IMR-90 (cell line): ENCODE data around the gene ZNF608. TPM values are rescaled to one million over a fixed set of nuclear protein-coding genes. Genes with fewer than 3 reads are reported as not detected.

ENCODE experiments used
- ATAC-seq: fragments of 200-7000 bp; cut with Tn5 transposase; 2 replicates; pipeline ENCODE4 v1.9.1; 2020; ENCODE audit warnings: low read depth, mild to moderate bottlenecking, moderate library complexity
- BruUV-seq: library from RNA; stranded (reverse); fragments of 400-500 nt; replicated peaks from 2 replicates; lab custom pipeline; 2021; lab: Mats Ljungman, UMichigan
- CTCF ChIA-PET: fragments of 300-600 bp; formaldehyde crosslinking; extraction: SDS; loops from one replicate; lab custom pipeline; 2021; ENCODE audit warnings: antibody characterized with exemption; lab: Yijun Ruan, JAX
- POLR2A ChIA-PET: fragments of 300-600 bp; sonication (Branson Sonifier 250); formaldehyde crosslinking; loops from one replicate; lab custom pipeline; 2022; ENCODE audit warnings: antibody characterized with exemption; ENCODE audit not compliant: unreplicated experiment; lab: Charles Lee
- DNase-seq: peaks from one replicate; pipeline ENCODE4 v3.0.0; 2013
- H2AFZ ChIP-seq: replicated peaks from 2 replicates; pipeline ENCODE3; 2013; ENCODE audit warnings: low read length, mild to moderate bottlenecking; ENCODE audit not compliant: poor library complexity
- H2AK5ac ChIP-seq: 2 replicates; pipeline ENCODE4 v1.6.1; 2013; ENCODE audit warnings: low read depth, low read length, inconsistent platforms
- H2AK9ac ChIP-seq: replicated peaks from 2 replicates; pipeline ENCODE3; 2013; ENCODE audit warnings: mild to moderate bottlenecking, low read depth, low read length, moderate library complexity; ENCODE audit not compliant: poor library complexity
- H2BK120ac ChIP-seq: 2 replicates; pipeline ENCODE4 v1.6.1; 2013; ENCODE audit warnings: low read depth, low read length, inconsistent platforms
- H2BK15ac ChIP-seq: 3 replicates; pipeline ENCODE4 v1.6.1; 2013; ENCODE audit warnings: low read depth, low read length, inconsistent platforms
- H2BK20ac ChIP-seq: 2 replicates; pipeline ENCODE4 v1.6.1; 2013; ENCODE audit warnings: low read depth, mild to moderate bottlenecking, inconsistent platforms, low read length, moderate library complexity
- H2BK5ac ChIP-seq: 2 replicates; pipeline ENCODE4 v1.6.1; 2013; ENCODE audit warnings: mild to moderate bottlenecking, low read depth, low read length, inconsistent platforms; ENCODE audit not compliant: poor library complexity, severe bottlenecking
- H3K14ac ChIP-seq: replicated peaks from 2 replicates; pipeline ENCODE4 v1.6.1; 2013; ENCODE audit warnings: low read depth, low read length, inconsistent platforms
- H3K18ac ChIP-seq: 2 replicates; pipeline ENCODE4 v1.6.1; 2013; ENCODE audit warnings: low read depth, low read length, control low read depth
- H3K23ac ChIP-seq: 2 replicates; pipeline ENCODE4 v1.6.1; 2013; ENCODE audit warnings: low read depth, low read length, inconsistent platforms
- H3K27ac ChIP-seq: 2 replicates; pipeline ENCODE4 v1.5.1; 2013; ENCODE audit warnings: mild to moderate bottlenecking, control low read depth, low read length; ENCODE audit not compliant: insufficient read depth
- H3K27me3 ChIP-seq: 2 replicates; pipeline ENCODE4 v1.6.1; 2013; ENCODE audit warnings: low read length; ENCODE audit not compliant: control insufficient read depth, insufficient read depth
- H3K36me3 ChIP-seq: 2 replicates; pipeline ENCODE4 v1.6.1; 2013; ENCODE audit warnings: low read length, mixed read lengths; ENCODE audit not compliant: control insufficient read depth, insufficient read depth
- H3K4ac ChIP-seq: 2 replicates; pipeline ENCODE4 v1.6.1; 2013; ENCODE audit warnings: low read depth, low read length, inconsistent platforms
- H3K4me1 ChIP-seq: 2 replicates; pipeline ENCODE4 v1.6.1; 2013; ENCODE audit warnings: low read length, mixed read lengths; ENCODE audit not compliant: control insufficient read depth, insufficient read depth
- H3K4me2 ChIP-seq: 2 replicates; pipeline ENCODE4 v1.6.1; 2013; ENCODE audit warnings: low read depth, mild to moderate bottlenecking, control low read depth, low read length, moderate library complexity
- H3K4me3 ChIP-seq: 2 replicates; pipeline ENCODE4 v1.5.1; 2013; ENCODE audit warnings: low read depth, mild to moderate bottlenecking, control low read depth, low read length, moderate library complexity; ENCODE audit not compliant: insufficient read depth
- H3K56ac ChIP-seq: 2 replicates; pipeline ENCODE4 v1.6.1; 2013; ENCODE audit warnings: low read length, inconsistent platforms; ENCODE audit not compliant: insufficient read depth; ENCODE audit errors: extremely low read depth
- H3K79me1 ChIP-seq, 2 experiments: 2 replicates each; pipeline ENCODE4 v1.6.1; 2013; ENCODE audit warnings: low read length in 2 of 2, inconsistent platforms in 1 of 2, low read depth in 1 of 2
- H3K9ac ChIP-seq: 2 replicates; pipeline ENCODE4 v1.6.1; 2013; ENCODE audit warnings: low read depth, low read length, control low read depth
- H3K9me1 ChIP-seq: 2 replicates; pipeline ENCODE4 v1.6.1; 2013; ENCODE audit warnings: low read length, inconsistent platforms; ENCODE audit not compliant: insufficient read depth
- H3K9me3 ChIP-seq: 2 replicates; pipeline ENCODE4 v1.6.1; 2013; ENCODE audit warnings: low read length; ENCODE audit not compliant: control insufficient read depth, insufficient read depth
- H4K20me1 ChIP-seq: 2 replicates; pipeline ENCODE4 v1.6.1; 2013; ENCODE audit warnings: low read length, inconsistent platforms; ENCODE audit not compliant: insufficient read depth
- H4K5ac ChIP-seq: 2 replicates; pipeline ENCODE4 v1.6.1; 2013; ENCODE audit warnings: mild to moderate bottlenecking, low read depth, low read length, control low read depth
- H4K8ac ChIP-seq, 2 experiments: 2 replicates each; pipeline ENCODE4 v1.6.1; 2013; ENCODE audit warnings: low read depth in 2 of 2, low read length in 2 of 2, control low read depth in 1 of 2, inconsistent platforms in 1 of 2
- H4K91ac ChIP-seq: 2 replicates; pipeline ENCODE4 v1.6.1; 2013; ENCODE audit warnings: low read depth, low read length, inconsistent platforms; ENCODE audit not compliant: insufficient read depth
- CEBPB ChIP-seq: IDR thresholded peaks from 2 replicates; pipeline ENCODE4 v1.6.1; 2012; ENCODE audit warnings: low read depth, low read length, improper control_type of control experiment
- CHD1 ChIP-seq: IDR thresholded peaks from 2 replicates; pipeline ENCODE4 v1.6.1; 2012; ENCODE audit warnings: low read depth, low read length, improper control_type of control experiment
- FOS ChIP-seq: fragments of 150-350 bp; IDR thresholded peaks from 2 replicates; pipeline ENCODE4 v1.6.1; 2016; ENCODE audit warnings: low read depth, low read length
- RAD21 ChIP-seq: IDR thresholded peaks from 2 replicates; pipeline ENCODE4 v1.6.1; 2012; ENCODE audit warnings: low read length, improper control_type of control experiment
- WGBS, 2 experiments: methylation state at CpG; one replicate each; pipeline versions ENCODE4 v1.1.5 to v1.1.7; 2013; ENCODE audit warnings: missing lambda C conversion rate in 2 of 2; ENCODE audit not compliant: insufficient read length in 1 of 2; ENCODE audit errors: extremely low coverage in 2 of 2; 5-methylcytosine and 5-hydroxymethylcytosine counted together
- dilution Hi-C: fragments of 300-500 bp; cut with HindIII; formaldehyde crosslinking; loops from one replicate; pipeline ENCODE4 v1.14.3; 2018; ENCODE audit warnings: low sequenced_read_pairs; ENCODE audit not compliant: unreplicated experiment
- in situ Hi-C: fragments of 300-500 bp; cut with MboI; formaldehyde crosslinking; loops from 3 replicates; pipeline ENCODE4 v1.14.3; 2019; ENCODE audit warnings: low sequenced_read_pairs, inconsistent platforms, mixed read lengths
- intact Hi-C: fragments of 100-400 bp; cut with micrococcal nuclease; formaldehyde crosslinking; loops from 2 replicates; pipeline ENCODE4 v1.10.0; 2022
- polyA plus RNA-seq, 3 experiments: library from polyadenylated mRNA; depleted of rRNA; stranded (reverse); fragments of >200 nt; gene quantifications; 2 replicates each; pipeline ENCODE4 v1.2.3, GENCODE V29; 2012; ENCODE audit warnings: low replicate concordance in 1 of 3
- total RNA-seq: library from RNA; depleted of rRNA; stranded (reverse); fragments of >200 nt; gene quantifications from 2 replicates; pipeline ENCODE4 v1.2.3, GENCODE V29; 2012
- TF ChIP-seq, protein P1 (sequence below): conservative IDR thresholded peaks from 2 replicates; pipeline ENCODE4 v1.5.1; 2012; ENCODE audit warnings: mild to moderate bottlenecking, low read depth, low read length, improper control_type of control experiment

Gene ZNF608
- total and polyA plus RNA-seq, 2 of the 4 experiments (the other 2 are of a cell fraction), result 9.8 to 15.1 TPM

DNA sequence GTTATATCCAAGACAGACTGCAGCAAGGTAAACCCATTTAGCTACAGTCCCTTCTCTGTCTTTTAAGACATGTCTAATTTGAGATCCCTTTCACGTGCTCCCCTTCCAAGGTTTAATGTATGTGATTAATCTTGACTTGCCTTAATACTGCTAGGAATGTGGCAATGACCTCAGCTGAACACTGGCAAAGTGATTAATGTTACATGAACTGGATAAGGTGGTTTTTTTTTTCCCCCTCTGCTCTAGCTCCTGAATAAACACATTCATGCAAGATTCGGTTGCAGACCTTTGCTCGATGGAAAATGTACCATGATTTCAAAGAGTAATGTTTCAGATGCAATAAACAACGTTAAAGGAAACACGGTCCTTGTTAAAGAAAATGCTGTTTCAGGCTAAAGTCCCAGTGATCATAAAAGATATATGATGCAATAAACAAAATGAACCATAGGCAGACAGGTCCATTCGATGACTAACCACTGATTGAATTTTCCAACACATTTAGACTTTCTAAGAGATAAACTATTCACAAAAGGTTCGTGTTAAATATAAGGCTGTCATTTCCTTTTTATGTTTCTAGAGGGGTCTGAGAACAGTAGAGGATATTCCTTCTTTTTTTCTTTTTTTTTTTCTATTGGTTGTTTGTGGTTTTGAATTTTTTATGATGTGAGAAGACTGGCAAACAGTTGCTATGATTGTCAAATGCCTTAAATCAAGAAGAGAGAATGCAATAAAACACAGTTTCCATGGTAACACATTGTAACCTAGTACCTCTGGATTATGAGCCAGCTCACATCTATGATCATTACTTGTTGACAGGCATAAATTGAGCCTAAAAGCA, 44.7 kb upstream of the ZNF608 start:
- H2BK15ac ChIP-seq, result no peak overlapping the region
- H3K36me3 ChIP-seq, result no peaks in the 10 kb centered on the region
- H2AFZ ChIP-seq, result no peak overlapping the region
- no CpG with 5 or more reads among the region's 7 CpGs for WGBS, 2 experiments
- peaks cover 2% of the 10 kb centered on the region; the same call in 1 of the 2 replicates for H3K27me3 ChIP-seq
- no peak overlapping the region for H2BK120ac ChIP-seq
- H2AK5ac ChIP-seq, result no peak overlapping the region
- dilution Hi-C loops (no loop called here), intact Hi-C loops (no loop called here), in situ Hi-C loops (no loop called here)
- H3K14ac ChIP-seq, result no peak overlapping the region
- H3K23ac ChIP-seq, result no peak overlapping the region
- H4K91ac ChIP-seq, result no peak overlapping the region
- H3K9me3 ChIP-seq, result no peaks in the 10 kb centered on the region
- no peaks in the 10 kb centered on the region for H3K9me1 ChIP-seq
- no peak overlapping the region for H2BK20ac ChIP-seq
- H3K4me3 ChIP-seq, result no peak overlapping the region
- BruUV-seq, result no TSS peak
- no peak overlapping the region for H3K56ac ChIP-seq
- no peak overlapping the region for H3K27ac ChIP-seq
- no peak overlapping the region for H3K9ac ChIP-seq
- ATAC-seq (peak; percentile 35; the same call in 1 of the 2 replicates), DNase-seq (peak; percentile 17)
- no peak overlapping the region for H4K5ac ChIP-seq
- CTCF ChIA-PET, result interaction anchor here (0.6 kb wide), 2 partner anchors 43 to 1516 kb away, joined by 3 to 7 read pairs; no protein-coding TSS in a partner anchor
- H4K20me1 ChIP-seq, result no peaks in the 10 kb centered on the region
- TF ChIP-seq FOS, result no peak
- no peak for TF ChIP-seq CHD1
- TF ChIP-seq, protein P1, sequence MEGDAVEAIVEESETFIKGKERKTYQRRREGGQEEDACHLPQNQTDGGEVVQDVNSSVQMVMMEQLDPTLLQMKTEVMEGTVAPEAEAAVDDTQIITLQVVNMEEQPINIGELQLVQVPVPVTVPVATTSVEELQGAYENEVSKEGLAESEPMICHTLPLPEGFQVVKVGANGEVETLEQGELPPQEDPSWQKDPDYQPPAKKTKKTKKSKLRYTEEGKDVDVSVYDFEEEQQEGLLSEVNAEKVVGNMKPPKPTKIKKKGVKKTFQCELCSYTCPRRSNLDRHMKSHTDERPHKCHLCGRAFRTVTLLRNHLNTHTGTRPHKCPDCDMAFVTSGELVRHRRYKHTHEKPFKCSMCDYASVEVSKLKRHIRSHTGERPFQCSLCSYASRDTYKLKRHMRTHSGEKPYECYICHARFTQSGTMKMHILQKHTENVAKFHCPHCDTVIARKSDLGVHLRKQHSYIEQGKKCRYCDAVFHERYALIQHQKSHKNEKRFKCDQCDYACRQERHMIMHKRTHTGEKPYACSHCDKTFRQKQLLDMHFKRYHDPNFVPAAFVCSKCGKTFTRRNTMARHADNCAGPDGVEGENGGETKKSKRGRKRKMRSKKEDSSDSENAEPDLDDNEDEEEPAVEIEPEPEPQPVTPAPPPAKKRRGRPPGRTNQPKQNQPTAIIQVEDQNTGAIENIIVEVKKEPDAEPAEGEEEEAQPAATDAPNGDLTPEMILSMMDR, result no peak
- TF ChIP-seq RAD21, result no peak
- peak; percentile 91 for TF ChIP-seq CEBPB
- H2BK5ac ChIP-seq, result no peak overlapping the region
- H4K8ac ChIP-seq, result no peak overlapping the region
- no peak overlapping the region for H3K4ac ChIP-seq
- H2AK9ac ChIP-seq, result no peak overlapping the region
- no peak overlapping the region for H3K4me2 ChIP-seq
- peaks cover 5% of the 10 kb centered on the region for H3K4me1 ChIP-seq
- POLR2A ChIA-PET, result no interaction called here
- no peak overlapping the region for H3K18ac ChIP-seq
- H3K79me1 ChIP-seq, result no peaks in the 10 kb centered on the region
